Spleen (tissue), 7 donors: ENCODE data around the gene STYX.

Experiments used
- CTCF ChIP-seq, 11 experiments: fragments of 200-600 bp in 7 of 11; fragments of 450-650 bp in 4 of 11; sonication (generic) in 4 of 11; IDR thresholded peaks in 8 of 11; conservative IDR thresholded peaks in 3 of 11; 1 replicate in 7 of 11; 2 replicates in 4 of 11; pipeline versions ENCODE4 v1.4.0 to v1.8.0; 2016 to 2021; ENCODE audit warnings: antibody characterized with exemption in 11 of 11, inconsistent platforms in 4 of 11, mild to moderate bottlenecking in 1 of 11
- POLR2AphosphoS5 ChIP-seq, 3 donors: sonication (generic); formaldehyde crosslinking; IDR thresholded peaks; one replicate each; pipeline ENCODE4 v1.5.1; 2017; ENCODE audit warnings: antibody characterized with exemption in 3 of 3
- donor health status: DM: no; HTN: no; CAD: no; lungs with moderate emphysema.
- donor health status: DM: no; HTN: no; CAD: no.
- donor health status: DM: no; HTN: no; CAD: no.

GRCh38 chr14:52703664-52704063 lies 26.3 kb upstream of the STYX start:
- TF ChIP-seq CTCF (IDR thresholded peaks at IDR 0.05 in 8 of 11, conservative IDR thresholded peaks at IDR 0.05 in 3 of 11) = no peak
- TF ChIP-seq POLR2AphosphoS5 (IDR thresholded peaks at IDR 0.05) = no peak
